ENCODE data around the gene GIMAP8.
A peak's percentile ranks its signal among the peaks of the same experiment; 100 is the strongest.
"Not testable (repeated sequence)": the region's sequence is repeated elsewhere in the genome, so short reads cannot be mapped to it uniquely, and the experiment has no call there.

The GIMAP8 gene

DNA sequence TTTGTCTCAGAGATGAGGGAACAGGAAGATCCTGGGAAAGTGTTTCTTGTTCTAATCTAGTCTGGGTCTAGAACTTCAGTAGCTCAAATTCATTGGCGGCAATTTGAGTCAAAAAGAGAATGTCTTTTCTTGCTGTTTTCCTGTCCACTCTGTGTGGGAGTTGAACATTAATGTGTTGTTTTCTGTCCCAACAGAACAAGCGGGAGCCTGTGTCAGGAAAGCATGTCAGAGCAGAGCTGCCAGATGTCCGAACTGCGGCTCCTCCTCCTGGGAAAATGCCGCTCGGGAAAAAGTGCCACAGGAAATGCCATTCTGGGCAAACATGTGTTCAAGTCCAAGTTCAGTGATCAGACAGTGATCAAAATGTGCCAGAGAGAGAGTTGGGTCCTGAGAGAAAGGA is 16.0 kb downstream of the GIMAP8 start:
- DNase-seq: no peak

DNA sequence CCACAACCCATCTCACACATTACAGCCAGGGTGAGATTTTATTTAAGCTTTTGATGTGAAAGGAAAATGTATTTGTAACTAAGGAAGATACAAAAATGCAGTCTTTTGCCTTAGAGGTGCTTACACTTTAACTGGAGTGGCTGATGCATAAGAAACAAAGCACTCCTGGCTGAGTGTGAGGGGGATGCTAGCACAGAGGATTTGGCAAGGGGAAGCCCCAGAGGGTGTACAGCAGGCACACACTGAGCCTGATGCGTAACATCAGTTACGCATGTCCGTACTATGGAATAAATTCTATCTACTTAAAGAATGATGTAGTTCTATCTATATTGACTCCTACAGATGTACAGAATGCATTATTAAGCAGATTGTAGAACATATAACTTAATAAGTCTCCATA is 17.8 kb downstream of the GIMAP8 start:
- no peak for DNase-seq

DNA sequence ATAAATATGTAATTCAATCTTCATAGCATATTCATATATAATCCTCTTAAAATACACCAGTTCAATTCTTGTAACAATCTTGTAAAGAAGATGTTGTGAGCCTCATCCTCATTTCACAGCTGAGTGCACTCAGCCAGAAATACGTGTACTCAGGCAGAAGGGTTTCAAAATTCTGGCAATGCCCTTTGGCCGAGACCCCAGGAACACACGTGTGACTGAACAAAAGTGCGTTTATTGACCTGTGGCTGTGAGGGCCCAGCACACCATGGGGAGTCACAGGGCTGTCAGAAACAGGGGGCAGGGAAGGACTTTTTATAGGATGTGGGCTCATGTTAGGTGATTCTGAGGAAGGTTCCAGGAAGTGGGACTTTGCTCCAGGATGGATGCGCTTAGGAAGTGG is 21.5 kb downstream of the GIMAP8 start:
- DNase-seq: no peak

DNA sequence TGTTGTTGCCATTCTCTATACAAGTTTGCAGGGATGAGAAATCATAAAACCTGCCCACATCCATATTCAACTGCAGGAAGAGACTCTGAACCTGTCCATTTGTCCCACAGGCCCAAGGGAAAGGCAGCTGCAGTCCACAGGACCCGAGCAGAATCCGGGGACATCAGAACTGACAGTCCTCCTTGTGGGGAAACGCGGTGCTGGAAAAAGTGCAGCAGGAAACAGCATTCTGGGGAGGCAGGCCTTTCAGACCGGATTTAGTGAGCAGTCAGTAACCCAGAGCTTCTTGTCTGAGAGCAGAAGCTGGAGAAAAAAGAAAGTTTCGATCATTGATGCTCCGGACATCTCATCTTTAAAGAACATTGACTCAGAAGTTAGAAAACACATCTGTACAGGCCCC is 23.5 kb downstream of the GIMAP8 start:
- no peak for DNase-seq

DNA sequence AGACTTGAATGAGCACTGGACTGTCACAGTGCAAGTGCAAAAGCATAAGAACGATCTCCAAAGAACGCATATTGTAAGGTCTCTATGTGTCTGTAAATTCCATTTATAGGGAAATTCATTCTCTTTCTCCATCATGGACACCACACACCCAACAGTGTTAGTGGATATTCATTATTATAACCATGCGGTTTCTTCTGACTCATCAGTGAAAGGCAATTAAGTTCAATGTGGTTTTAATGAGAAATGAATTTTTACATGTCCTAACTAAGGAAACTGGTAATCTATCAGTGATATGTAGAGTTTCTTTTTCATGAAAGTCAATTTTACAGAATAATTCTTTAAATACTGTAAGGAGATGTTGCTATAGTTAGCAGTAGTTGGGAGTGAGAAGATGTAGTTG is 25.9 kb downstream of the GIMAP8 start:
- DNase-seq: no peak

DNA sequence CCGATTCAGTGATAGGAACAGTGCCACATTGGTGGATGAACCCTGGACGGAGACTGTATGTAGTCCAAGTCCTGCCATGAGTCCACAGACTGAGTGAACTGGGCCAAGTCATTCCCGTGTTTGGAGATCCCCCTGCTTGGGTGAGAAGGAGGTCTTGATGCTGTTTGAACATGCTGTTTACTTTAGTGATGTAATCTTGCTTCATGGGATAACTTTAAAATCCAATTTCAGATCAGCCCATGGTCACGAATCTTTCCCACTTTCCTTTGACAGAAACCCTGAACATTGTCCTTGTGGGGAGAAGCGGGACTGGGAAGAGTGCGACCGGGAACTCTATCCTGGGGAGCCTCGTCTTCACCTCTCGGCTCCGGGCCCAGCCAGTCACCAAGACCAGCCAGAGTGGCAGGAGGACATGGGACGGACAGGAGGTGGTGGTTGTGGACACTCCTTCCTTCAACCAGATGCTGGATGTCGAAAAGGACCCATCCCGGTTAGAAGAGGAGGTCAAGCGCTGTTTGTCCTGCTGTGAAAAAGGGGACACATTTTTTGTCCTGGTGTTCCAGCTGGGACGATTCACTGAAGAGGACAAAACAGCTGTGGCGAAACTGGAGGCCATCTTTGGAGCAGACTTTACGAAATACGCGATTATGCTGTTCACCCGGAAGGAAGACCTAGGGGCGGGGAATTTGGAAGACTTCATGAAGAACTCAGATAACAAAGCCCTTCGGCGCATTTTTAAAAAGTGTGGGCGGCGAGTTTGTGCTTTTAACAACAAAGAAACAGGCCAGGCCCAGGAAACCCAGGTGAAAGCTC is 26.6 kb downstream of the GIMAP8 start:
- no peak for DNase-seq

DNA sequence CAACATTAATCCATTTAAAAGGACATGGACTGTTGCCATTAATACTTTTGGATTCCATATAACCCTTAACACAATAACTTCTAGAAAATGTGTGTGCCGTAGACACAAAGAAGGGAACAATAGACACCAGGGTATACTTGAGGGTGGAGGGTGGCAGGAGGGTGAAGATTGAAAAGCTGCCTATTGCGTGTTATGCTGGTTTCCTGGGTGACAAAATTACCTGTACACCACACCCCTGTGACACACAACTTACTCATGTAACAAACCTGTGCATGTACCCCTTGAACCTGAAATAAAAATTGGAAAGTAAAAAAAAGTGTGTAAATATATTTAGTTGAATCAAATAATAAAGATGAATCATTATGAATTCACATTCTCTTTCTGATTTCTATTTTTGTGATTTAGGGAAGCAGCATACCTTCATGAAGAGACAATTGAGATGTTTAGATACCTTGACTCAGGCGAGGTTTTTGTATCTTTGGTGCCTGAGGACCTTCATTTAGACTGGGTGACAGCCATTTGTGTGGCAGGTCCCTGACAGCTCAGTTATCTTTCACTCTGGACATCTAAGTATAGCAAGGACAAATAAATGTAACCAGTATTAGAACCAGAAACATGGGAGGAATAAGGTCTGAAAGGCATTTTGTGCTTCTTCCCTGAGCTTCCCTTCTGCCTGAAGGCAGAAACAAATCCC is 28.7 kb downstream of the GIMAP8 start:
- no peak for DNase-seq

DNA sequence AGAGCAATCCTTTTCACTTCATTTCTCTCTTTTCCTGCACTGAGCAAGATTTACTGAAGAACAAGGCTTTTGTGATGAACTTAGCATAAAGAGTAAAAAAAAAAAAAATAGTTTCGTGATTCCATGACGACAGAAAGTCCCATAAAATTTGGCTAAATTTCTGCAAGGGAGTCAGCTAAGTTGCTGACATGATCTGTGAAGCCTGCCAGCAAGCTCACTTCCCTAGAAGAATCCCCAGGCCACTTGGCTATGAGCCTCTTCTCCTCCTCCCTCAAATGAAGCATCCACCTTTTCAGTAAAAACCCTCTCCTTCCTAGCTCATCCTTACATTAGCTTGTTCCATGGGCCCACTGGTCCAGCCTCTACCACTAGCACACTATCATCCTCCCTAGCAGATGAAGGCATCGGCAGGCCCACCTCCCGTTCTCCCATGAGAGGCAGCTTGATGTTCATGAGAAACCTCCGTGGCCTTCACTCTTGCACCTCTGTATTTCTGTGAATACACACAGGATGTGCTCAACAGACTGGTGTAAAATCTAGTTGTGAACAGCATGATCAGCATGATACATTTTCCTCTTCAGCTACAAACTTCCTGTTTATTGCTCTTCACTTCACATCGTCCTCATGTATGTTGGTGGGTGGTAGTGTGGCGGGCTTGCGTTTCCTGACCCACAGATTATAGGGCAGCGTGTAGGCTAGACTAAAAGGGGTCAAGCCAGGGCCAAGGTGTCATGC is 30.9 kb downstream of the GIMAP8 start:
- no peak for DNase-seq

DNA sequence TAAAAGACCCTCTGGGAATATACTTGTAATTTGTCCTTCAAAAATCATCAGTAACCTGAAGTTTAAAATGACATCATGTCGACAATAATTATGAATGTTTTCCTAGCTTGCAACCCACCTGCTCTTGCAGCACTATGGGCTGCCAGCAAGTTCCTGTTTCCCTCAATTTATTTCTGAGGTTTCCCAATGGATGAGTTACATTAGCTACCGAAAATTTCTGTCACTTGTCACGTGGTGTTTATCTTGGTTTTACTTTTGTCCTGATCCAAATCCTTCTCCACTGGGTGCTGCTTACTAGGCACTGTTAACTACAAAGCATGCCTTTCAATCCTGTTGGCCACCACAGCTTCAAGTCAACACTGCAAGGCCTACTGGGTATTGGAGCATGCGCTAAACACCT is 31.5 kb downstream of the GIMAP8 start:
- DNase-seq: no peak

DNA sequence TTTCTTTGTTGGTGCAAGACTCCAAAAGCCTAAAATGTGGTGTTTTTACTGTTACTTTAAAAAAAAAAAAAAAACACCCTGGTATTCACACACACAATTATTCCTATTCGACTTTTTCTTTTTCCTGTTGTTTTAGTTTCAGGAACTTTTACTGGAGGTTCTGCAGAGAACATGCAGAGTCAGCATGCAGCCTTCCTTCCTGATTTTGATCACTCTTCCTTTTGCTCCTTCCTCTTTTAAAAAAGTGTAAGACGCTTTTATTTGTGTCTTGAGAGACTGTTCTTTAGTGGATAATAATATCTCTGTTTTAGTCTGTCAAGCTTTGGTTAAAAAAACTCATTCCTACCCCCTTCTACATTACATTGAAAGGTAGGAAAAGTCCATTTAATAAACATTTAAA is 33.1 kb downstream of the GIMAP8 start:
- DNase-seq: not testable (repeated sequence)

DNA sequence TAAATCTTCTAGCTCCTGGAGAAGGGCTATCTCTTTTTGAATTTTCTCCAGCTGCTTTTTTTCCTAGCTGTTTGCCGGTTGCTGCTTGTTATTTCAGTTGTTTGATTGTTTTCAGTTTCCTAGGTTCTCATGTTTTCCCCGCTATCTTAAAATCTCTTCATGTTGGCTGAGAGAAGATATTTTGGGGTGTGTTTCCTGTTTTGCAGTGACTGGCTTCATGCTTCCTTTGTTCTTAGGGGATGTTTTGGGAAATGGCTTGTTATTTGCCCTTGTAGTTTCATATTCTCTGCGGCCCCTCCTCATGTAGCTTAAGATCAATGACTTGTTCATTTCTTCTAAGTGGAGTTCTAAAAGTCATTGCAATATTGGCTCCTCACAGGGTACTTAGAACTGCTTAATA is 33.6 kb downstream of the GIMAP8 start:
- DNase-seq: not testable (repeated sequence)

DNA sequence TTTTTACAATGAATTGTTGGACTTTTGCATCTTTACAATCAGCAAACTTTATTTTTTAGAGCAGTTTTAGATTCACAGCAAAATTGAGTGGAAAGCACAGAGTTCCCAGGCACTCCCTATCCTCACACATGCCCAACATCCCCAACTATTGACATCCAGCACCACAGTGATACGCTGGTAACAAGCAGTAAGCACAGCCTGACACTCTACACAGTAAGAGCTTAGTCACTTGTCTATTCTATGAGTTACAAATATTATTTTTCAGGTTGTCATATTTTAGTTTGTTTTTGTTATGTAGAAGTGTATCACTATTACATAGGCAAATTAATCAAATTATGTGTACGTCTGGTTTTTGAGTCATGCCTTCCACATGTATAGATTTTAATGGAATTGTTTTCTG is 37.2 kb downstream of the GIMAP8 start:
- no peak for DNase-seq

DNA sequence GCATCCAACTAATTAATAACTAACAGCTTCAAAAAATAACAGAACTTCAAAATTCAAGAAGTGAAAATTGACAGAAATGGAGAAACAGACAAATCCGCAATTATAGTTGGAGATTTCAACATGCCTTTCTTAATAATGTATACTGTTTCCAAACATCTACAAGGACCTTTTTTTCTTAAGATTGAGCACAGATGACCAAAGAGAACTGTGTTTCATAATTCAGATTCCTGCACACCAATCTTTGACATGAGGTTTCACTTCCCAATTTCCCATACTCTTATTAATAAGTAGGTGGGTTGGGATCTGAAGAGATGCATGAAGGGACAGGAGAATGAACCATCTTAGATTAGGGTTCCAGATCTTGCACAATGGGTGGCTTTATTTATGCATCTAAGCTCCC is 39.4 kb downstream of the GIMAP8 start:
- DNase-seq: no peak

DNA sequence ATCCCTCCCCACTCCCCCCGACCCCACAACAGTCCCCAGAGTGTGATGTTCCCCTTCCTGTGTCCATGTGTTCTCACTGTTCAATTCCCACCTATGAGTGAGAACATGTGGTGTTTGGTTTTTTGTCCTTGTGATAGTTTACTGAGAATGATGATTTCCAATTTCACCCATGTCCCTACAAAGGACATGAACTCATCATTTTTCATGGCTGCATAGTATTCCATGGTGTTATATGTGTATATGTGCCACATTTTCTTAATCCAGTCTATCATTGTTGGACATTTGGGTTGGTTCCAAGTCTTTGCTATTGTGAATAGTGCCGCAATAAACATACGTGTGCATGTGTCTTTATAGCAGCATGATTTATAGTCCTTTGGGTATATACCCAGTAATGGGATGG is 43.0 kb downstream of the GIMAP8 start:
- DNase-seq: not testable (repeated sequence)

DNA sequence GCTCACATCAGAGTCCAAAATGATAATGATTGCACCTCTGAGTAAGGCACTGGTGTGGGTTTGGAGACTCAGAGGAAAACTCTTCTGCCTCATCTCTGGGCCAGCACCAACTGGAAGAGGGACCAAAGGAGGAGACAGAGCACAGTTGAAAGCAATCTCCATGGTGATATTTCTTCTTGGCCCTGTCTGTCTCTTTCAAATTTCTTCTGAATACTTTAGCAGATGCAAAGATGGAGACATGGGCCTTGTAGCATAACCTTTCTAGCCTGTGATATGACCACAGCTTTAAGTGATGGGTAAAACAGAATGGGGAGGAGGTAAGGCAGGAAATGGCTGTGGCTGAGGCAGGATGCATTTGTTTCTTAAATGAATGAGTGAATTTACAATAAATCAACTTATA is 52.1 kb downstream of the GIMAP8 start:
- no peak for DNase-seq

DNA sequence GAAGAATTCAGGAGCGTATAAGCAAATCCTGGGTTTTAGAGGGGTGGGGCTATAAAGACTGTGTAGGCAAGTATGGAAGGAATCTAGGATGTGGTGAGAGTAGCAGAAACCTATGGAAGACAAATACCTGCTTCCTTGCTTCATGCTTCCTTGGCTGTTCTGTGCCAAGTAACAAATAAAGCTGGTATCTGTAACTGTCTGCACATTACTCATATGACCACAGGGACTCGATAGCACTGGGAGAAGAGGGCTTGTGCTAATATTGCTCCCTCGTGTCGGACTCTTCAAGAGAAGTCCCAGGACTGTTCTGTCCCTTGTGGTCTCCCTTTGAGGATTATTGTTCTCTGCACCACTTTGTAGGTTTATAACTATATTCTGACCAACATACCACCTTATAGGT is 52.7 kb downstream of the GIMAP8 start:
- DNase-seq: no peak

DNA sequence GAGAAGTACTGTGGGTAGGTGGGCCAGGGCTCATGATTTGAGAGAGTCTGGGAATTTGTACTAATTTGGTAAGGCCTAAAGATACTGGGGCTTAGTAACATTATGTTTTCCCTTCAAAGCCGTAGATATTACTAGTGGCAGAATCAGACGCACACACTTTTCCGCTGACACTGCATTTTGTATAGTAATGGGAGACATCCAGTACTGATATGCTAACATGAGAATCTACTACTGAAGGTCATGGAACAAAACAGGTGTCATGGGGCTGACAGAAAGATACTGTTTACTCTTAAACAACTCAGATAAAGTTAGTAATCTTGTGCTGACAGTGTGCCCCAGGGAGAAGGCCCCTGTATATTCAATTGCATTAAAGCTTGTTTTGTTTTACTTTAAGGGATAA is 53.2 kb downstream of the GIMAP8 start:
- no peak for DNase-seq

DNA sequence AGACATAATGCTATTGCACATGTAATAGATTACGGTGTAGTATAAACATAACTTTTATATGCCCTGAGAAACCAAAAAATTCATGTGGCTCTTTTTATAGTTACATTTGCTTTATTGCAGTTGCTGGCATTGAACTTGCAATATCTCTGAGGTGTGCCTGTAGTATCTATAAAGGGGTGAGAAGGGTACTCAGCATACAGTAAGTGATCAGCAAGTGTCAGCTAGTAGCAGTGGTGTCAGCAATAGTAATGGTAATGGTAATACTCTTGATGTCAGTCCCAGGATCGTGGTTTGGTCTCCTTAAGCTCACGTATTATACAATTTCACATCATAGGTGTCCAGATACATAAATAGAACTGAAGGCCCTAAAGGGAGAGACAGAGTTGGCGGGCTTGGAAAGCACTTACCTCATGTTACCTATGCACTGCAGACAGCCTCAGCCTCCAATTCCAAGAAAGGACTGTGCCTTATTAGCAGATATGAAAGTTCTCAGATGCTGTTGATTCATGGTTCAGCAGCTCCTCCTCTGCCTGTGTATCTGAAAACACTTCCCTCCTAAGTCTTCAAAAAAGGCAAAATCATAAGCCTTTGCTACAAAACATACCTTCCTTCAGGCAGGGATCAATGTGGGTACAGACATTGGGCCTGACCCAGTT is 57.6 kb downstream of the GIMAP8 start:
- DNase-seq: no peak

DNA sequence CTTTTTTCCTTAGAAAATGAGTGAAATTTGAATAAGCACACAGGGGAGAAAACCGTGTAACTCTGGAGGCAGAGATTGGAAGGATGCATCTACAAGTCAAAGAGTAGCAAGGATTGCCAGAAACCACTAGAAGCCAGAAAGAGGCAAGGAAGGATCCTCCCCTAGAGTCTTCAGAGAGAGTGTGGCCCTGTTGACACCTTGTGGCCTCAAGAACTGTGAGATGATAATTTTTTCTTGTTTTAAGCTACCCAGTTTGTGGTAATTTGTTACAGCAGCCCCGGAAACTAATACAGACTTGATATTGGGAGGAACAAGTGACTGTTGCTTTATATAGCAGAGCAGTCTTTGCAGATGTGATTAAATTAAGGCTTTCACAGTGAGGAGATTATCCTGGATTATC is 60.6 kb downstream of the GIMAP8 start:
- no peak for DNase-seq

DNA sequence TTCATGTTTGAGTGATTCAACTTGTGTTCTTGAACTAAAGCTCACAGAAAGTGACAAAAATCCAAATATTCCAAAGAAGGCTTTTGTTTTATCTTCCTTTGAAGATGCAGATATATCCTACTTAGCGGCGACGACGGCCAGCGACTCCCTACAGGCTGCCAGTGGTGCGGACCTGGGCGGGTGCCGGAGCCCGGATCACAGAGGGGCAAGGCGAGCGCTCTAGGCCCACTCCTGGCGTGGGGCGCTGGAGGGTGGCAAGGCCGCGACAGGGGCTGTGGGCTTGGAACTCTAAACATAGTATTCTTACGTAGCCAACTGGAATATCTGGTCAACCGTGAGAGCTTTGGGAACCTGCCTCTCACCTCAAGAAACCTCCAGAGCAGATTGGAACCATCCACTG is 63.3 kb downstream of the GIMAP8 start:
- DNase-seq: no peak

DNA sequence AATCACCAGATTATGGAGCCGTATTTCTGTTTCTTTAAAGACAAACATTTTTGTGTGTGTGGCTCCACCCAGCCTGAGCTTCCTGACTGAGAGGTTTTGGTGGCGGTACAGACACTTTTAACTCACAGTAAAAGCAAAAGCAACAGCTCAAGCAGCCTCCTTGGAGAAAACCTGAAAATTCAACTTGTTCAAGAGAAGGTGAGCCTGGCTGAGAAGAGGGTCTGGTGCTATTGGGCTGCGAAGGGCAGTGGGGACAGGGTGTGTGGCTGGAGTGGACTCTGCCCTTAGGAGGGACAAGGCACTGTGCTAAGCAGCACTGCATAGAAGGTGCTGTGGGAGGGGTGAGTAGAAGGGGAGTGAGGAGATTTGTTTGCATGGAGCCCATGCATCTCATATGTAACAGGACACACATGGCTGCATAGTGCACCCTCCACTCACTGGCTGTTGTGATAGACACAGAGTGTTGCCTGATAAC is 64.4 kb downstream of the GIMAP8 start, which contains the start of gene GIMAP7:
Gene GIMAP7, plus strand, starts transcription at position 125 of the 475 bp plus-strand sequence. CDS start 5,103 bp downstream, outside the sequence.
- peak in 1 of 14 donors; percentile 5 for DNase-seq

DNA sequence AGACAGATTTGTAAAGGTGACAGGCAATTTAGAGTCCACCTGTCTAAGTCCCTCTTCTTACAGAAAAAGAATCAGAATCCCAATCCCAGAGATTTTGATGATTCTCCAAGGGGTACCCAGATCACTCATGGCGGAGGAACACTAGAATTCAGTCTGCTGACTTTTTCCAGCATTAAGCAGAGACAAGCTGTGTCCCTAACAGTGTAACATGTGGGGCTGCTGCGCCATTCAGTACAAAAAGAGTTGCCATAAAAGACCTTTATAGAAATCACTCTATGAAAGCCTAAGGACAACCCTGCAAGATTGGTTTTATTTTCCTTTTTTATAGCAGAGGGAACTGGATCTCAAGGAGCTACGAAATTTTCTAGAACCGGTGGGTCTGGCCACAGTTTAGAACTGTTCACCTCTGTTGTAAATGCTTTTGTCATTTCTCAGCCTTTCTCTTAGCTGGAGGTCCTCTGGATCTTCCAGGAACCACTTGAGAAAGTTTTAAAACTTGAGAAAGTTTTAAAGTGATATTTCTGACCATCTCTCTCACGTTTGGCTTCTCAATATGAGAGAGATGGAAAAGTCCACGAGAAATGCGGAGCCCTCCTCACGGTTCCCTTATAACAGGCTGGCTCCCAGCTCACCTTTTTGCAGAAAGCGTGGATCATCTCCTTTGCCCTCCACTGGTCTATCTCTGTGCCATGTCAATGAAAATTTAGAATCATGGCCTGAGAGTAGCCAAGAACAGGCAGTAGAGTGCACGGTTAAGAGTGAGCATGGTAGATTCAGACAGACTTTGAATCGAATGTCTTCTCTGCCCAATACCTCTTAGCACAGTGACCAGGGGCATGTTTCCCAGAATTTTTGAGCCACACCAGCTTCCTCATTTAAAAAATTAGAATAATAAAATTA is 65.1 kb downstream of the GIMAP8 start:
- no peak for DNase-seq

Measured in C1 segment of cervical spinal cord (tissue), 14 donors.